ENCODE measurements around the gene CERS5. TPM values are rescaled to one million over a fixed set of nuclear protein-coding genes. Genes with fewer than 3 reads are reported as not detected.

CERS5 gene
- total RNA-seq, 5 donors from 2014 or later (not counting 1 experiment from before 2014, with no cell fraction given): 41.1 to 58.5 (median 46.2) TPM

GRCh38 chr12:50107416-50108268 is 59.5 kb downstream of the CERS5 start:
- ATAC-seq (replicated peaks in 1 of 4): no peak
- WGBS (ENCODE audit: insufficient coverage): 90% methylated on average over 11 of the region's 17 CpGs

GRCh38 chr12:50106907-50107306 is 60.3 kb downstream of the CERS5 start:
- Mint-ChIP-seq H3K4me1 (peaks cover 2 to 15% (median 13%) of the 10 kb centered on the region in 3 donors), H3K9me3 (no peaks in the 10 kb centered on the region), H3K4me3 (no peak overlapping the region), H3K27me3 (peaks cover 0 to 3% of the 10 kb centered on the region in 2 donors), H3K27ac (no peak overlapping the region), H3K36me3 (no peaks in the 10 kb centered on the region)
- peaks cover 0 to 16% of the 10 kb centered on the region in 2 experiments for H3K4me1 ChIP-seq (ENCODE audit: control insufficient read depth in 1 of 2, extremely low read depth in 1 of 2, insufficient read depth in 2 of 2, low read length in 2 of 2)
- no peak overlapping the region for H3K4me3 ChIP-seq (ENCODE audit: control insufficient read depth in 1 of 2, extremely low read depth in 1 of 2, low read length in 1 of 2)
- ATAC-seq (replicated peaks in 1 of 4) (no peak), DNase-seq (no peak)
- ChIA-PET POLR2A (no interaction called here), CTCF (interaction anchor here (0.7 to 2.8 kb wide), 4 partner anchors 17 to 403 kb away, joined by 3 to 6 read pairs (median 3); no protein-coding TSS in a partner anchor)
- H3K27ac ChIP-seq (ENCODE audit: low read length): no peak overlapping the region
- H3K36me3 ChIP-seq (ENCODE audit: control insufficient read depth in 2 of 2, extremely low read depth in 1 of 2, insufficient read depth in 1 of 2, low read length in 1 of 2): peaks cover 0 to under 1% of the 10 kb centered on the region in 2 donors
- no peaks in the 10 kb centered on the region for H3K9me3 ChIP-seq
- WGBS (ENCODE audit: insufficient coverage): 80% methylated on average over 1 of the region's 3 CpGs
- peaks cover 0 to 18% of the 10 kb centered on the region in 2 experiments for H3K27me3 ChIP-seq (replicated peaks in 1 of 2; ENCODE audit: control insufficient read depth in 2 of 2, extremely low read depth in 1 of 2, insufficient read depth in 2 of 2, low read length in 1 of 2)

More at GRCh38 chr12:50107416-50108268, 59.5 kb downstream of the CERS5 start:
- Histone ChIP-seq H3K36me3 (ENCODE audit: control insufficient read depth in 2 of 2, extremely low read depth in 1 of 2, insufficient read depth in 1 of 2, low read length in 1 of 2) (no peaks in the 10 kb centered on the region), H3K4me1 (ENCODE audit: control insufficient read depth in 1 of 2, extremely low read depth in 1 of 2, insufficient read depth in 2 of 2, low read length in 2 of 2) (peaks cover 0 to 16% of the 10 kb centered on the region in 2 experiments), H3K9me3 (no peaks in the 10 kb centered on the region), H3K27me3 (replicated peaks in 1 of 2; ENCODE audit: control insufficient read depth in 2 of 2, extremely low read depth in 1 of 2, insufficient read depth in 2 of 2, low read length in 1 of 2) (peaks cover 0 to 18% of the 10 kb centered on the region in 2 experiments), H3K4me3 (ENCODE audit: control insufficient read depth in 1 of 2, extremely low read depth in 1 of 2, low read length in 1 of 2) (no peak overlapping the region), H3K27ac (ENCODE audit: low read length) (no peak overlapping the region)
- CTCF ChIA-PET: interaction anchor here (0.7 to 2.8 kb wide), 5 partner anchors 18 to 402 kb away, joined by 3 to 6 read pairs (median 3); no protein-coding TSS in a partner anchor
- H3K36me3 Mint-ChIP-seq: no peaks in the 10 kb centered on the region
- no peak overlapping the region for H3K27ac Mint-ChIP-seq
- DNase-seq: no peak
- POLR2A ChIA-PET: no interaction called here
- no peak overlapping the region for H3K4me3 Mint-ChIP-seq
- H3K9me3 Mint-ChIP-seq: no peaks in the 10 kb centered on the region
- peaks cover 0 to 3% of the 10 kb centered on the region in 2 donors for H3K27me3 Mint-ChIP-seq
- peaks cover 3 to 21% (median 19%) of the 10 kb centered on the region in 3 donors for H3K4me1 Mint-ChIP-seq

GRCh38 chr12:50105913-50106450 is 61.2 kb downstream of the CERS5 start:
- ATAC-seq (replicated peaks in 1 of 4) (no peak), DNase-seq (no peak)
- Histone ChIP-seq H3K9me3 (no peaks in the 10 kb centered on the region), H3K27me3 (replicated peaks in 1 of 2; ENCODE audit: control insufficient read depth in 2 of 2, extremely low read depth in 1 of 2, insufficient read depth in 2 of 2, low read length in 1 of 2) (peaks cover 0 to 18% of the 10 kb centered on the region in 2 experiments), H3K4me1 (ENCODE audit: control insufficient read depth in 1 of 2, extremely low read depth in 1 of 2, insufficient read depth in 2 of 2, low read length in 2 of 2) (peaks cover 0 to 10% of the 10 kb centered on the region in 2 experiments), H3K4me3 (ENCODE audit: control insufficient read depth in 1 of 2, extremely low read depth in 1 of 2, low read length in 1 of 2) (no peak overlapping the region), H3K36me3 (ENCODE audit: control insufficient read depth in 2 of 2, extremely low read depth in 1 of 2, insufficient read depth in 1 of 2, low read length in 1 of 2) (peaks cover 0 to 5% of the 10 kb centered on the region in 2 donors), H3K27ac (ENCODE audit: low read length) (no peak overlapping the region)
- Mint-ChIP-seq H3K27ac (no peak overlapping the region), H3K27me3 (peaks cover 0 to 3% of the 10 kb centered on the region in 2 donors), H3K36me3 (peaks cover 5% of the 10 kb centered on the region), H3K4me1 (peaks cover 0 to 8% (median 7%) of the 10 kb centered on the region in 3 donors), H3K9me3 (no peaks in the 10 kb centered on the region), H3K4me3 (no peak overlapping the region)
- CTCF ChIA-PET: interaction anchor here (0.6 to 2.8 kb wide), 2 partner anchors 16 to 22 kb away, joined by 4 to 6 read pairs; no protein-coding TSS in a partner anchor
- WGBS (ENCODE audit: insufficient coverage): 88% methylated on average over 9 of the region's 12 CpGs
- POLR2A ChIA-PET: no interaction called here

GRCh38 chr12:50104417-50105366 is 62.5 kb downstream of the CERS5 start:
- ChIA-PET POLR2A (no interaction called here), CTCF (interaction anchor here (1.0 to 1.2 kb wide), 3 partner anchors 16 to 20 kb away, joined by 3 to 4 read pairs (median 3); partner anchors contain the start of gene SMARCD1 (in 1 of the 2))
- no peaks in the 10 kb centered on the region for H3K9me3 Mint-ChIP-seq
- DNase-seq (no peak), ATAC-seq (replicated peaks in 1 of 4) (no peak)
- Histone ChIP-seq H3K36me3 (ENCODE audit: control insufficient read depth in 2 of 2, extremely low read depth in 1 of 2, insufficient read depth in 1 of 2, low read length in 1 of 2) (peaks cover 4 to 9% of the 10 kb centered on the region in 2 donors), H3K4me3 (ENCODE audit: control insufficient read depth in 1 of 2, extremely low read depth in 1 of 2, low read length in 1 of 2) (no peak overlapping the region), H3K27me3 (replicated peaks in 1 of 2; ENCODE audit: control insufficient read depth in 2 of 2, extremely low read depth in 1 of 2, insufficient read depth in 2 of 2, low read length in 1 of 2) (peaks cover 0 to 18% of the 10 kb centered on the region in 2 experiments), H3K4me1 (ENCODE audit: control insufficient read depth in 1 of 2, extremely low read depth in 1 of 2, insufficient read depth in 2 of 2, low read length in 2 of 2) (no peaks in the 10 kb centered on the region), H3K9me3 (no peaks in the 10 kb centered on the region), H3K27ac (ENCODE audit: low read length) (no peak overlapping the region)
- no peak overlapping the region for H3K4me3 Mint-ChIP-seq
- peaks cover 13% of the 10 kb centered on the region for H3K36me3 Mint-ChIP-seq
- WGBS (ENCODE audit: insufficient coverage): 88% methylated on average over 7 of the region's 14 CpGs
- peaks cover 0 to 3% of the 10 kb centered on the region in 2 donors for H3K27me3 Mint-ChIP-seq
- H3K27ac Mint-ChIP-seq: no peak overlapping the region
- no peaks in the 10 kb centered on the region for H3K4me1 Mint-ChIP-seq

GRCh38 chr12:50103767-50104321 is 63.3 kb downstream of the CERS5 start, which contains the start of gene GPD1:
Gene GPD1 (plus strand): TSS chr12:50104008. CDS start chr12:50104051, 43 bp downstream.
- no peak within 1 kb of the TSS for H3K27ac ChIP-seq (ENCODE audit: low read length)

More at GRCh38 chr12:50103767-50104321, 63.3 kb downstream of the CERS5 start, which contains the start of gene GPD1:
- POLR2A ChIA-PET: interaction anchor here in 1 of 2 donors (0.5 kb wide), 1 partner anchor 67 kb away, joined by 3 read pairs; no protein-coding TSS in a partner anchor
- Histone ChIP-seq H3K4me3 (ENCODE audit: control insufficient read depth in 1 of 2, extremely low read depth in 1 of 2, low read length in 1 of 2) (no peak within 1 kb of the TSS), H3K27me3 (replicated peaks in 1 of 2; ENCODE audit: control insufficient read depth in 2 of 2, extremely low read depth in 1 of 2, insufficient read depth in 2 of 2, low read length in 1 of 2) (peaks cover 0 to 18% of the 10 kb centered on the region in 2 experiments), H3K9me3 (no peaks in the 10 kb centered on the region), H3K36me3 (ENCODE audit: control insufficient read depth in 2 of 2, extremely low read depth in 1 of 2, insufficient read depth in 1 of 2, low read length in 1 of 2) (peaks cover 9 to 18% of the 10 kb centered on the region in 2 donors), H3K4me1 (ENCODE audit: control insufficient read depth in 1 of 2, extremely low read depth in 1 of 2, insufficient read depth in 2 of 2, low read length in 2 of 2) (no peaks in the 10 kb centered on the region)
- Mint-ChIP-seq H3K27me3 (peaks cover 0 to 3% of the 10 kb centered on the region in 2 donors), H3K9me3 (no peaks in the 10 kb centered on the region), H3K4me3 (no peak within 1 kb of the TSS), H3K27ac (no peak within 1 kb of the TSS), H3K4me1 (no peaks in the 10 kb centered on the region), H3K36me3 (peaks cover 21% of the 10 kb centered on the region)
- CTCF ChIA-PET: interaction anchor here in 1 of 2 donors (1.0 kb wide), 2 partner anchors 16 to 19 kb away, joined by 3 to 4 read pairs; partner anchors contain the start of gene SMARCD1
- WGBS (ENCODE audit: insufficient coverage): 61% methylated on average over 6 of the region's 13 CpGs
- ATAC-seq (replicated peaks in 1 of 4) (peak in 3 of 4 experiments; percentile 28 to 68 (median 40)), DNase-seq (no peak)
